T follicular helper cell (primary cell): ENCODE data around the gene PRRT4.

ENCODE experiments used
- DNase-seq: peaks from one replicate; pipeline ENCODE4 v3.0.0-alpha.2; 2020; ENCODE audit warnings: low read depth

Gene PRRT4

GRCh38 chr7:128395748-128396147 lies 34.3 kb upstream of the PRRT4 start:
- DNase-seq, result no peak

DNA sequence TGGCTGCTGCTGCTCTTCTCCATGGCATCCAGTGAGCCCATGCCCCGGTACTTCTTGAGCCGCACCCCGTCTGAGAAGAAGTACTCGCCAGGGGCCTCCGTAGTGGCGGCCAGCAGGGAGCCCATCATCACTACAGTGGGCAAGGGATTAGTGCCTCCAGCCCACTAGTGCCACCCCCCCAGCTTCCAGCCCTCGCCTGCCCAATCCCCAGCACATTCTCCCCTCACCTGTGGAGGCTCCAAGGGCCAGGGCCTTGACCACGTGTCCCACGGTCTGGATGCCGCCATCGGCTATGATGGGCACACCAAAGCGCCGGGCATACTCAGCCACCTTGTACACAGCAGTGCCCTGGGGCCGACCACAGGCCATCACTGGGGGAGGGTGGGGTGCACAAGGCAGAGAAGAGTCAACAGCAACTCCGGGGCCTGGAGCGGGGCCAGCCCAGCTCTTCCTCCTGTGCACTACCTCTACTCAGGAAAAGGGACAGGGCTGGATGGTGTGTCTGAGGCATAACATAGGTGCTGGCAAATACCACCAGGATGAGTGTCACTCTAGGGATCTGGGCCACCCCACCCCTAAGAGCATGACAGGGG lies 33.5 kb upstream of the PRRT4 start:
- no peak for DNase-seq

- DNase-seq, result no peak
These were observed 32.2 kb upstream of the PRRT4 start for GRCh38 chr7:128393526-128394330.

DNA sequence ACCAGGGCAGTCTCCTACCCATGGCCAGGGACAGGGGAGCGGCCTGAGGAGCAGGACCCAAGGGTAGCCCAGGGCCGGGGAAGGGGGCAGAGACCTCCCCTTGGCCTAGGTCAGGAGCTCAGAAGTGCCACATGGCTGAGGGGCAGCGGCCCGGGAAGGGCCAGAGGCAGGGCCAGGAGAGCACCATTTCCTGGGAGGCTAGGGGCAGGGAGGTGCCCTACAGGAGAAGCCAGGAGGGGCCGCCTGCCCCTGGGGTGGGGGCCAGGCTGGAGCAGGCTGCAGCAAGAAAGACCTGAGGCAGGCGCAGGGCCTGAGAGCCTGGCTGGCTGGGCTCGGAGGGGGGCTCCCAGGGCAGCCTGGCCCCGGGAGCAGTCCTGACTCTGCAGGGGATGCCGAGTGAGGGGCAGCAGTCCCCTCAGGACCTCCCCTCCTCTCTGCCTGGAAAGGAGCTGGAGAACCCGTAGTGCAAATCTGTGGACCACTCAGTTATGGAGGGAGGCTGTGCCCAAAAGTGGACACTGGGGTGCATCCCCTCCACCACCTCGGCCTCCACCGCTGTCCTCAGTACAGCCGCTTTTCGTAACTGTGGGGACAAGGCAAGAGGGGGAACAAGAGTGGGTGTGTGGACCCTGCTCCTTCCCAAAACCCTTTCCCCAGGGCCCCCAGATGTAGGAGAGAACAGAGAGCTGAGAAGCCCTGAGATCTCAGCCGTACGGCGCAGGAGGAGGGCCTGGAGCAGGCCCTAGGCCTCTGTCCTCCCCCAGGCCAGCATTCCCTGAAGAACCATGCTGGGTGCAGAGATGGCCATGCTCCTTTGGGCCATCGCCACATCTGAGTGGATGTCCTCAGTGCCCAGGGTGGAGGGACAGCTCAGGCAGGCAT lies 31.2 kb upstream of the PRRT4 start:
- no peak for DNase-seq

DNA sequence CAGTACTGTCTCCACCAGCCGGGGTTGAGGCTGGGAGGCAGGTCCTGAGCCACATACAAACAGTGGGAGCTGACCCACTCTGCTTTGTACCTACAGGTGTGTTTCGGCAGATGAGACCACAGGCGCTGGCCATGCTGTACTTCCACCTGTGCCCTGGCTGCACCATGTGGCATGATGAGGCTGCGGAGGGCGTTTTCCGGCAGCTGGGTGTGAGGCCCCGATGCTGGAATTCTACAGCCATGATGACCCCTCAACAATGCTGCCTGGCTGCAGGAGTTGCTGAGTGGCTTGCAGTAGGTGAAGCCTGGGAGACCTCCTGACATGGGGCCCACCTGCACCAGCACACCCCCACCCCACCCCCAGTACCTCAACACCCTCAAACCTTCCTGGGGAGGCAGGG lies 30.3 kb upstream of the PRRT4 start:
- DNase-seq, result no peak

DNA sequence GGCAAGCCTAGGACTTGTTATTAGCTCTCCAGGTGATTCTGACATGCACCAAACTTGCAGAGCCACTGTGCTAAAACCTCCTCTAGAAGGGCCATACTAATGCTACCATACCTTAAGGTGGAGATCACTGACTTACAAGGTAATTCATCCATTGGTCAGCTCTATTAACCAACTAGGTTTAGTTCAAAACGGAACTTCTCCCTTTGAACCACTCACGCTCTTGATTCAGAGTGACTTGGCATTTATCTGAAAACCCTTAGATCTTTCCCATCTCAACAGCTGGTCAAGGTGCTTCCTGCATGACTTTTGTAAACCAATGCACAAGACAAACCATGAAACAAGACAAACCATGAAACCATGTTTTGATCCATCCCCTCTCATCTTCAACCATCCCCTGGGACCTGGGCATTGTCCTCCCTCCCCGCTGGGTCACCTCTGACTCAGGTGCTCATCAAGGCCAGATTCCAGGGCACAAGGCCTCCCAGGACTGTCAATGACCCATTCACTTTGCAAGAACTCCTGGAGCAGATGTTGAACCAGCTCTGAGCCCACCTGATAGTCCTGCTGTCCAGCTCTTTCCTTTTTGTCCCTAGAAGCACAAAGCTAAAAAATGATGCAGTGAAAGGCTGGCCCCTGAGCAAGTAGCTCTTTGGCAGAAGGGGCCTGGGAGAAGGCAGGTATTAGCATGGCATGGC lies 29.5 kb upstream of the PRRT4 start:
- DNase-seq, result no peak

GRCh38 chr7:128389618-128390329 lies 28.3 kb upstream of the PRRT4 start:
- DNase-seq, result no peak

DNA sequence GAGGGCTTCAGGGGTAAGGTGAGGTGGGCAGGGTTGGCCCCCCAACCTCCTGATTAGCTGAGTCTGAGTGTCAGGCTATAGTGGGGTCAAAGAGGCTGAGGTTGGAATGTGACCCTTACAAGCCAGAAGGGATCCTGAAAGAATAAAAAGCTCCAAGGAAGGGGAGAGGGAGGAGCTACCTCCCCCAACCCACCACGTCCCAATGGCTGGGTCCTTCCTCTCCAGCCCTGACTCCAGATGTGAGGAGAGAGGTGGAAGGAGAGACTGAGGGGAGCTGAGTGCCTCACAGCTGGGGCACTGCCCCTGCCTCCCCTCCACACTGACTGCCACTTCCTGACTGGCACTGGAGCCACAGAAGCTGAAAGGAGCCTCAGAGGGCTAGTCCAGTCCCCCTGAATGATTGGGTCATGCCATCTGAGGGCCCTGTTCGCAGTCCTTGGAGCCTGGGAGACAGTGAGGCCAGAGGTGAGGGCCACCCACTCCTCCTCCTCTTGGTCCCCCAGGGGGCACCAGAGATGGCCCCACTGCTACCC lies 27.7 kb upstream of the PRRT4 start:
- no peak for DNase-seq

GRCh38 chr7:128388145-128388485 lies 26.6 kb upstream of the PRRT4 start:
- DNase-seq, result no peak

DNA sequence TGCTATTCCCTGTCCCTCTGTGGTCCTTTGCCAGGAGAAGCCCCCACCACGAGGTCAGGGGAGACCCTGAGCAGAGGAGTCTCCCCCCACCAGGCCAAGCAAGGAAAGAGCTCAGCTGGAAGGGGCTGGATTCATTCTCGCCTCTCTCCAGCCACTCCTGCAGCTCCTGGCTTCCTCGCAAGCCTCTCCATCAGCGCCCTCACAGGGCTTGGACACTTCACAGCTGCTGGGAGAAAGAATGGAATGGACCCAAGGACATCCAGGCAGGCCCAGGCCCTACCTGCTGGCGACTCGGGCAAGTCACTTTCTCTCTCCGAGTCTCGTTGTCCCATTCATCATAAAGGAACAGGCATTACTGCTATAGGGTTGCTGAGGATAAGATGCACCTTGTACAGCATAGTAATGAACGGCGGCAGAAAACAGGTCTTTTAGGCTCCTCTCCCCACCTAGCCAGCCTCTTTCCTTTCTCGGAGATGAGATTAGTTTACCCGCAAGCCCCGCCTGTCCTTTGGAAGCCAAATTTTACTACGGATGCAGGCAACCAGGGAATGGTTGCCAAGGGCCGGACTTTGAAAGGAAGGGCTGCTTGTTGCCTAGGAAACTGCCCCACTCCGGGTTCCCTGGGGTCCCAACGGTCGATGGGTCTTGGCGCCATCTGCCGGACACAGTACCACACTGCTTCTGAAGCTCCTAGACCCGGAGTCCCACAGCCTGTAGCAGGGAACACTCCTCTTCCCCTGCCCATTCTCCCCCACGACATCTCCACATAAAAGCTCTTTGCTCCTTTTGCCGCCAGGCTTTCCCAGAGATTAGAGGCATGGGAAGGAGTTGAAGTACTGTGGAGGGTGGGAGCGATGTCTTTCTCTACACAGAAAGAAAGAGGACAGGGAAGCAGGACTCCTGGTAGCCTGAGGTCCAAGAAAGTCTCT lies 26.0 kb upstream of the PRRT4 start:
- peak; percentile 52 for DNase-seq

- no peak for DNase-seq
These were observed 24.8 kb upstream of the PRRT4 start for GRCh38 chr7:128385988-128386925.

- DNase-seq, result no peak
These were observed 23.2 kb upstream of the PRRT4 start for GRCh38 chr7:128384726-128385125.

- no peak for DNase-seq
These were observed 22.3 kb upstream of the PRRT4 start for GRCh38 chr7:128383776-128384175.

- DNase-seq, result no peak
These were observed 19.8 kb upstream of the PRRT4 start for GRCh38 chr7:128381161-128381821.

DNA sequence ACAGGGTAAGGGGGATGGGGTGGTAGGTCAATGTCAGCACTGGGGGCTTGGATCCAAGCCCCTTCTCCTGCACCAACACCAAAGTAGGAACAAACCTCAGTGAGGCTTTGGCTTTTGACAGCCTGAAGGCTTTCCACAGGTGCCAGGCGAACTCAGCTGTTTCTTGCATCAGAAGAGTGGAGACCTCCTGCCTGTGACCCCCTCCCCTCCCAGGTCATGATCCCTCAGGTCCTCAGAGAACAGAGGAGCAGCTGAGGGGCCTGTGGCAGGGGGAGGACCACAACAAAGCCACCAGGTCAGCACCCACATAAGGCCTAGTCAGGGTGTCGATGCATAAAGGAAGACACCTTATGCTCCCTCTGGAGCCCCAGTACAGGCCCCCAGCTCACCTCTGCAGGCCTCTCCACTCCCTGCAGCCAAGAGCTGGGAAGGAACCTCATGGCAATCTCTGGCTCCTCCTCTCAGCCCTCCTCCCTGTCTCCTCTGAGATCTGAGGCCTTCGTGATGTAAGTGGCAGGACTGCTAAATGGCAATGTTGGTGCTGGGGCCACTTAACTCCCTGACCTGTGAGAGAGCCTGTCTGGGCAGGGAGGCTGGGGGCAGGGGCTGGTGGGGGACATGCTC lies 19.1 kb upstream of the PRRT4 start:
- DNase-seq, result no peak

GRCh38 chr7:128379900-128380479 lies 18.5 kb upstream of the PRRT4 start:
- DNase-seq, result no peak

- no peak for DNase-seq
These were observed 17.1 kb upstream of the PRRT4 start for GRCh38 chr7:128378637-128379036.

- DNase-seq, result no peak
These were observed 14.6 kb upstream of the PRRT4 start for GRCh38 chr7:128376077-128376476.
